ENCODE data around the gene NDRG3.

Gene NDRG3

GRCh38 chr20:36745927-36746659, at the start of gene NDRG3:
Gene NDRG3 (minus strand): TSS chr20:36746090. CDS start chr20:36721735, 24,355 bp downstream.
- peak; percentile 91 to 97 for DNase-seq

DNA sequence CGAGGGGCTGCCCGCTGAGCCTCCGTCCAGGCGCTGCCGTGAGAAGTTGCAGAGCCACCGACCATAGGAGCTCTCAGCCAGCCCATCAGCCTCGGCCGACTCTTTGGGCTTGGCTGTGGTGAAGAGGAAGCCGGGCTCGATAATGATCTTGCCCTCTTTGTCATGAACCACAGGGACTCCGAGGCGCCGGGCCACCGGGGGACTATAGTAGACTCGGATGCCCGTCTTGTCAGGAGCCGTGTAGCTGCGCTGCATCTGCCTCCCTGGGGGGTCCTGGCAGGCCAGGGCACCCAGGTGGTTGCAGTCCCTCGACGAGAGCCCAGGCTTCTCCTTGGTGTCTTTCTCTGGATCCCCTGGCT, 48.2 kb upstream of the NDRG3 start:
- DNase-seq = no peak

DNA sequence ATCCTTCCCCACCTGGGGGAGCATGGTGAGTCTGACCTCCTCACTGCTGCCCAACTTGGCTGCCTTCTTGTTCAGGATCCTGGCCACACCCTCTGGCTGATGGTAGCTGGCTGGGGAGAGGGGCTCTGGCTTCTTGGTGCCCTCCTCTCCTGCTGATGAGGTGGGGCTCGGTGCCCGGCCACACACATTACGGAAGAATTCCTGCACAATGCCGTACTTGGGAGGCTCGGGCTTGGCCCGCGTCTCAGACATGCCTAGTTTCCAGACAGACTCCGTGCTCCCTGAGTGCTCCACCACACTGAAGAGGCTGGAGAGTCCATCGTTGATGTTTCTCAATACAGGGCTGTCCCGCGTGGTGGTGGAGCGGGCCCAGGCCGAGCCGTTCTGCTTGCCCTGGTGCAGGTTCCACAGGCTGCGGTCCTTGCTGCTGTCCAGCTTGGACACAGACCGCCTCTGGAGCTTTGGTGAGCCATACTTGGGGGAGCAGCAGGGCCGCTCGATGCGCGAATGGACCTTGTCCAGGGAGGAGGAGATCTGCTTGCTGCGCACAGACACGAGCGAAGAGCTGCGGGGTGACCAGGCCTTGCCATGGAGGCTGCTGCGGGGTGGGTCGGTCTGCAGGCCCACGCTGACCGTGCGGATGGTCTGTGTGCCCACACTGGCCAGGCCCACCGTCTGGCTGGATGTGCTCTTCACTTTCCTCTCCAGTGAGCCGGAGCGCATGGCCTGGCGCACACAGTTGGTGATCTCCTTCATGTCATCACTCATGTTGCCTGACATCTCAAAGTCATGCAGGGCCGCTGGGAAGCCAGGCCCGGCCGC, 47.6 kb upstream of the NDRG3 start:
- no peak for DNase-seq

DNA sequence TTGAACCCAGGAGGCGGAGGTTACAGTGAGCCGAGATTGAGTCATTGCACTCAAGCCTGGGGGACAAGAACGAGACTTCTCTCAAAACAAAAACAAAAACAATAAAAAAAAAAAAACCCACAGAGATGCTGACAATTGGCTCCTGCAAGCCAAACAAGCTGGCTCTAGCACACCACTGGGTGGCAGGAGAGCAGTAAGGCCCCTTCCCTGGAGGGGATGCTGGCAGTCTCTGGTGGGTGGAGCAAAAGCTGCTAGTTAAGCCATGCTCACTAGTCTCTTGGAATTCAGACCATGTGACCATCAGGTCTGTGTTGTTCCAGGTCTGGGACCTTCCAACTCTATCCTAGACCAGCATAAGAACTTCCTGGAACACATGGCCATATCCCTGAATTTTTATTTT, 46.5 kb upstream of the NDRG3 start:
- DNase-seq = peak in 1 of 2 experiments; percentile 49

DNA sequence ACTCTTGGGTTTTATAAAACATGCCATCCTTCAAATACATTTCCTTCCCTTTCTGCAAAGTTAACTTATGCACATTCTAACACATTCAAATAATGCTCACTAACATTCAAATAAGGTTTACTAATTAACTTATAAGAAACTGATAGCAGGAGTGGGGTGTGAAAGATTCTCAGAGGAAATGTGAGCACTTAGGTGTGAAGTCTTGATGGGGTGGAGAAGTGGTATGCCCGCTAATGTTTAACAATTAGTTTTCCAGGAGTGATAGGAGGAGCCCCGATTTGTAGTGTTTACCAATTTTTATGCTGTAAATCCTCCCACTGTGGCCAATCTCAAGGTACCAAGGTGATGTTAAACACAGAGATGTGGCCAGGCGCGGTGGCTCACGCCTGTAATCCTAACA, 46.0 kb upstream of the NDRG3 start:
- no peak for DNase-seq

GRCh38 chr20:36786663-36787062, 40.8 kb upstream of the NDRG3 start:
- DNase-seq = no peak

DNA sequence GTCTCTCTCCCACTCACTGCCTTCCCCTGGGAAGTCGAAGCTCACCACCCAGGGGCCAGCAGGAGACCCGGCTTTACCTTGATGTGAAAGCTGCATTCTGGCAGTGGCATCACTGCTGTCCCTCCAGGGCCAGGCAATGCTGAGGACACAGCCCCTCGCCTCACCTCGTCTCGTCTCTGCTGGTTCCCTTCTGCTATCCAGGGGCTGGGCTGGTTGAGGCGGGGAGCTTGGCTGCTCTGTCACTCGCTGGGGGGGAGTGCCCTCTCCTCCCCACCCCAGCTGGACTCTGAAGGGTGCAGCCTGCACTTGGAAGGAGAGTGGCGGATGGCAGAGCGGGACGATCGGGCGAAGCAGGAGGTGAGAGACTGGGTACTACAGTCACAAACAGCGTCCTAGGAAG, 40.4 kb upstream of the NDRG3 start:
- no peak for DNase-seq

- no peak for DNase-seq
These were observed 39.4 kb upstream of the NDRG3 start for GRCh38 chr20:36785308-36785707.

GRCh38 chr20:36784900-36785299, 39.0 kb upstream of the NDRG3 start:
- DNase-seq = no peak

DNA sequence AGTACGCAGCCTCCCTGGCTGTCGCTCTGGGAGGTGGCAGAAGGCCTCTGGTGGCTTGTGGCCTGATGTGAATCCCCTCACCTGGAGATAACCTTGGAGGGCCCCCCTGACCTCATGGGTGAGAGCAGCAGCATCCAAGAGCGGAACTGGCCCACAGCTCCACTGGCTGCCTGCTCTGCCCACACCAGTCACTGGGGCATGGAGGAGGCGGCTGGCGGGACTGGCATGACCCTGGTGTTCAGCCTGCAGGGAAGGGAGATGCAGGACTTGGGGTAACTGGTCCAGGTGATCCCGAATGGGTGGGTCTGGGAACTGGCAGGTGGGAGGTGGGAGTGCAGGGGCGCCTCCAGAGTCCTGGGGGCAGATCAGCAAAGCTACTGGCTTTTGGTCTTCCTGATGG, 38.2 kb upstream of the NDRG3 start:
- DNase-seq = no peak

GRCh38 chr20:36779656-36780025, 33.8 kb upstream of the NDRG3 start:
- DNase-seq = no peak

DNA sequence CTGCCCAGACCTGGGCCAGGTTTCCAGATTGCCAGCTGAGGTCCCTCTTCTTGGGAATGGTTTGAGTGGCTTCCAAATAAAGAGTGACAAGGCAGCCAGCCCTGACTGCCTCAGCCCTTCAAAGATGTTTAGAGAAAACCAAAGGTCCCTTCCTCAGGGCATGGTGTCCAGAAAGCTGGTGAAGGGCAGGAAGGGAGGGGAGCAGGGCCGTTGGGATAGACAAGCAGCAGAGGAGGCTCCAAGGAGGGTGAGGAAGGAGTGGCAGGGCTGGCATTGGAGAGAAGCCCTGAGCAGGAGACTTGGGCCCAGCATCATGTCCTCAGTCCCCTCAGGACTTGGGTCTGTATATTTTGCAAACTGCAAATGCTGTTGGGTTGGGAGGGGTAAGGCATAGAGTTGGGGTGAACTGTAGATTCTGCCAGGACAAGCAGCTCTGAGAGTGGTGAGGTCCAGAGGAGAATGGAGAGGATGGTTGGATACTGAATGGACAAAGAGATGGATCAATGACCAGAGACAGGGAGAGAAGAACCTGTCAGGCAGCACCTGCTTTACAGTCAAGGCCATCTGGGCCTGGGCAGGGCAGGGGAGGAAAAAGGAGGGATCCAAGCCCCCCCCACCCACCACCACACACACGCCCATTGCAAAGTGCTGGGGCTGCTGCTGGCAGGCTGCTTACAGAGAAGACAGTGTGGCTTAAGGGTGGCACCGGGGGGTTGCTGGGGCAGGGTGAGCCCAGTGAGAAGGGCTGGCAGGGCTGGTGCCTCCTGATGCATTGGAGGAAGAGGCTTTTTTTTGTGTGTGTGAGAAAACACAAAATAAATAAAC, 33.2 kb upstream of the NDRG3 start:
- no peak for DNase-seq

GRCh38 chr20:36777576-36777975, 31.7 kb upstream of the NDRG3 start:
- peak; percentile 25 to 66 for DNase-seq

GRCh38 chr20:36777167-36777566, 31.3 kb upstream of the NDRG3 start:
- peak; percentile 25 to 40 for DNase-seq

DNA sequence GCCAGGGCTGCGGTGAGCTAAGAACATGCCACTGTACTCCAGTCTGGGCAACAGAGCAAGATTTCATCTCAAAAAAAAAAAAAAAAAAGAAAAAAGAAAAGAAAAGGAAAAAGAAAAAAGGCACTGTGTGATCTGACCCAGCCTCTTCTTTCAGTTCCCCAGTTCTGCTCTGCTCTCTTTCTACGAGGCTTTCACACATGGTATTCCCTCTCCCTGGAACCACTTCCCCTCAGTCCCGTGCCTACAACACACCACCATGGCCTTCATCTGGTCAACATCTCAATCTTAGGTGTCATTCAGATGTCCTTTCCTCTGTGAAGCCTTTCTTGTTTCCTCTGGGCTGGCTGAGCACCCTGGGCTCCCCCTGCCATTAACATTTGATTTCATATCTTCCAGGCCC, 29.9 kb upstream of the NDRG3 start:
- DNase-seq = no peak

GRCh38 chr20:36775196-36775595, 29.3 kb upstream of the NDRG3 start:
- DNase-seq = no peak

DNA sequence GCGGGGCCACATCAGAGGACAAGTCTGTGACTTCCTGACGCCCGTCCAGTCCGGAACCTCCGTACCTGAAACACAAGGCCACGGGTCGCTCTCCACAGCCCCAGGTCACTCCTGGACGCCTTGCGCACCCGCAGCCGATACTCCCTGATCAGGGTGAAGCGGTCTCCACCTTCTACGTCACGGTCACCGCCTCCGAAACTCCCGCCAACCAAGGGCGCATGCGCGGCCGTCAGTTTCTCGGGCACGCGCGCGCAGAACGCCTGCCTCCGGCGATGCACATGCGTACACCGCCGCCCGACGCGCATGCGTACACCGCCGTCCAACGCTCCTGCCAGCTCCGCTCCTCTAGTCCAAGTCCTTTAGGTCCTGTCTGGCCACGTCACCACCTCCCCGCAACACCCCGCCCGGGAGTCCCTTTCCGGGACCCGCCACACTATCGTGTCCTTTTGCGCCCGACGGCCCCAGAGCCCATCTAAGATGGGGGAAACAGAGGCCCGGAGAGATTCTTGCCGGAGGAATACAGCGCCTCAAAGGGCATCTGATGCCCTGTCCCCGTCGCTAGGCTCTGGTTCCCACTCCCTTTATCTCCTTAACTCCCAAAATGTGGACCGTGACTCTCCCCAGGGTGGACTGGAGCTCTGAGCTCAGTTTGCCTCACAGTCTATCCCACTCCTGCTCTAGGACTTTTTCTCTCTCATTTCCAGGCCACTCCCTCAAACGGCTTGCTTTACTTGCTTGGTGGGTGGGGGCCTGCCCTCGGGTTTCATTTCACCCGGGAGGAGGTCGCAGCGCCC, 27.9 kb upstream of the NDRG3 start, which contains the start of gene DSN1:
Gene DSN1, minus strand, starts transcription at position 167 of the 794 bp plus-strand sequence. CDS start 2,305 bp downstream, outside the sequence.
- peak; percentile 94 to 100 for DNase-seq

DNA sequence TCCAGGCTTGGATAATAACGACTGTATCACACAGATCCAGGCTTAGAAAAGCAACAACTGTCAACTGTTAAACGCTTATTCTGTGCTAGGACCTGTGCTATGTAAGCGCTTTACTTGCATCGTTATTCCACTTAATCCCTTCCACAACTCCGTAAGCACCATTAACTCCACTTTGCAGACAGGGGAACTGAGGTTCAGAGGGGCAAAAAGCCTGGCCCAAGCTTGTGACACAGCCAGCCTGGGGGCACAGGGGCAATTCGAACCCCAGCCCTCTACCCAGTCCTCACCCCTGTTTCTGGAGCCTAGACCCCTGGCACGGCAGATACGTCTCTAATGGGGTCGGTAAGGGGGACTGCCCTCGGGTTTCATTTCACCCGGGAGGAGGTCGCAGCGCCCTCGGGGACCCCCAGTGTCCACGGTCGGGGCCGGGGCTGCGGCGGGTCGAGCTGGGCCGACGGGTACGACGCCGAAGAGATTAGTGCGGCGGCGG, 27.3 kb upstream of the NDRG3 start:
- DNase-seq = no peak

DNA sequence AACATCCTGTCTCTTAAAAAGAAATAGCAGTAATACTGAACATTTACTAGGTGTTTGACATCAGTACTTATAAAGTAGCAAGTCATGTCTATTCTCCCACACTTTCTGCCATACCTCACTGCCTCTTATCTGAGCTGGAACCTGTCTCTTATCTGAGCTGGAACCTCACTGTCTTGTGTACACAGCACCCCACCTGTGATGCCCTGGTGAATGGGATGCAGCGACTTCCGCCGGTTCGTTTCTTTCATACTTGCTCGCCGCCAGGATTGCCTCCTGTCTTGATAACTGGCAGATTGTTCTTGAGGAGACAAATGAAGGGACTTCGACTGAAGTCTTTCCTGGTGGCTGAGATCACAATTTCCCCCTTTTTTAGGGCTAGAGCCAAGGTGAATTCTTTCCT, 24.8 kb upstream of the NDRG3 start:
- DNase-seq = no peak

DNA sequence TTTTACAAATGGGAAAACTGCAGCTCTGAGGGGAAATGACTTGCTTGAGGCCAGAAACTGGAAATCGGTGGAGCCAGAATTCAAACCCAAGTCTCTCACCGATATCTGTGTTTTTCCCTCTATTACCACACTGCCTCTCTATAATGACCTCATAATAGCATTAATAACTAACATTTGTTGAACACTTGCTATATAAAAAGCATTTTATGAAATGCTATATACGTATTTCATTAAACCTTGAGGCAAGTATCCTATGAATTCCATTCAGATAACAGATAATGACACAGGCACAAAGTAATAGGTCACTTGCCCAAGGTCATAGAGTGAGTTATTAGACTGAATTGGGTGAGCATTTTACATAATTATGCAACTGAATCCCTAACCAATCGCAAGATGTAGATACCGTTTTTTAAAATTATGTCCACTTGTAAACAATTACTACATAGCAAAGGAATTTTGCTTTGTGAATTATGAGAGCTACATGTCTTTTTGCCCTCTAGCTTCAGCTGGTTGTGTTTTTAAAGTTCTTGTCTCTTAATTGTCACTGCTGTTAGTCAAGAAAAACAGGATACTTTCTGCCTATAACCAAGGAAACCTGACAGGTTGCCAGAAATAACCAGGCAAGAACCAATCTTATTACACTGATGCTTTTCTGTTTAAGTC, 23.0 kb upstream of the NDRG3 start:
- no peak for DNase-seq

DNA sequence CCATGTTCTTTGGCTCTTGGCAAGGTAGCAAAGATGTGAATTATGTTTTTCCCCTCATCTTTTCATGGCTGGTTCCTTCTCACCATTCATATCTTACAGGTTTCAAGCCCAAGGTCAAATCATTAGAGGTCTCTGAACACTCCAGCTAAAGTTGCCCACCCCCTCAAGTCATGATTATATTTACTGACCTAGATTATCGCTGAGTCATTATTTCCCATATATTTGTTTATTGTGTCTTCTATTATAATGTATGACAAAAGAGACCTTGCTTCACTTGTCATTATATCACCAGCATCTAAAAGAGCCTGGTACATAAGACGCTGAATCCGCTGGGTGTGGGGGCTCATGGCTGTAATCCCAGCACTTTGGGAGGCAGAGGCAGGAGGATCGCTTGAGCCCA, 15.2 kb upstream of the NDRG3 start:
- DNase-seq = no peak

GRCh38 chr20:36760647-36761046, 14.8 kb upstream of the NDRG3 start:
- DNase-seq = no peak

All from NCI-H446 (cell line).